Measurements from ENCODE around the gene DYDC1.

Gene DYDC1

GRCh38 chr10:80292607-80293239 is 63.8 kb downstream of the DYDC1 start:
- ChIA-PET POLR2A (ENCODE audit: low non-redundant PET) (no interaction called here), CTCF (no interaction called here)
- DNase-seq (ENCODE audit: low spot score): no peak
- no peak overlapping the region for H3K27ac ChIP-seq
- TF ChIP-seq, protein P1, sequence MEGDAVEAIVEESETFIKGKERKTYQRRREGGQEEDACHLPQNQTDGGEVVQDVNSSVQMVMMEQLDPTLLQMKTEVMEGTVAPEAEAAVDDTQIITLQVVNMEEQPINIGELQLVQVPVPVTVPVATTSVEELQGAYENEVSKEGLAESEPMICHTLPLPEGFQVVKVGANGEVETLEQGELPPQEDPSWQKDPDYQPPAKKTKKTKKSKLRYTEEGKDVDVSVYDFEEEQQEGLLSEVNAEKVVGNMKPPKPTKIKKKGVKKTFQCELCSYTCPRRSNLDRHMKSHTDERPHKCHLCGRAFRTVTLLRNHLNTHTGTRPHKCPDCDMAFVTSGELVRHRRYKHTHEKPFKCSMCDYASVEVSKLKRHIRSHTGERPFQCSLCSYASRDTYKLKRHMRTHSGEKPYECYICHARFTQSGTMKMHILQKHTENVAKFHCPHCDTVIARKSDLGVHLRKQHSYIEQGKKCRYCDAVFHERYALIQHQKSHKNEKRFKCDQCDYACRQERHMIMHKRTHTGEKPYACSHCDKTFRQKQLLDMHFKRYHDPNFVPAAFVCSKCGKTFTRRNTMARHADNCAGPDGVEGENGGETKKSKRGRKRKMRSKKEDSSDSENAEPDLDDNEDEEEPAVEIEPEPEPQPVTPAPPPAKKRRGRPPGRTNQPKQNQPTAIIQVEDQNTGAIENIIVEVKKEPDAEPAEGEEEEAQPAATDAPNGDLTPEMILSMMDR (conservative IDR thresholded peaks at IDR 0.05; ENCODE audit: low read depth): no peak

DNA sequence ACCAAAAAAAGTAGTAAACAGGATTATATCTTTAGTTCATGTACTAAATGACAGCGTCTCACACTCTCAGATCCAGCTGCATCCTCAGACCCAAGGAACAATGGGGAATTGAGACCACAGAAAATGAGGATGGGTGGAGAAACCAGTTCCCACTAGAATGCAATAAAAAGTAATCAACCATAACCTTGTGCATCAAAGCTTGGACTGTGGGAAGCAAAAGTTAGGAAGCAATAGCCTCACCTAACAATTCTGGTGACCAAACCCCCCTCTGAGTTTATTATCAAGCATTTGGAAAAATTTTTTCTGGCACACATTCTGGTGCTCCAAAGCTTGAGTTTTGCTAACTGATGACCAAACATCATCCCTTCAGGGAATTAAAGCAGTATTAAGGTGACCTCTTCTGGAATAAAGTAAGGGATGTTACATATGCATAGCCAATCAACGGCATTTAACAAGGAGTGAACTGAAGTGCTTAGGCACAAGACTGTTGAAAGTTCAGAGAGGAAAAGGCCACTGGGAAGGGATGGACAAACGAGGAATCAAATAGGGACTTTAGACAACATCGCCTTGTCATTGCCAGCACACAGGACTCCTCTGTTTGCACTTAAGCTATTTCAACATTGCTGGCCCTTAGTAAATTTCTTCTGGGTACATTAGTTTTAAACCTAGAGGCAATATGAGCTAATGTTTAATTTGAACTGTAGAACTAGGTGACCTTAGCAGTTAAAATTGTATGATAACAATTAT is 65.9 kb downstream of the DYDC1 start:
- ChIA-PET CTCF (interaction anchor here (0.6 kb wide), 1 partner anchor 306 kb away, joined by 3 read pairs; no protein-coding TSS in a partner anchor), POLR2A (ENCODE audit: low non-redundant PET) (no interaction called here)
- no peak for DNase-seq (ENCODE audit: low spot score)
- TF ChIP-seq, protein P1 (conservative IDR thresholded peaks at IDR 0.05; ENCODE audit: low read depth): no peak
- no peak overlapping the region for H3K27ac ChIP-seq

DNA sequence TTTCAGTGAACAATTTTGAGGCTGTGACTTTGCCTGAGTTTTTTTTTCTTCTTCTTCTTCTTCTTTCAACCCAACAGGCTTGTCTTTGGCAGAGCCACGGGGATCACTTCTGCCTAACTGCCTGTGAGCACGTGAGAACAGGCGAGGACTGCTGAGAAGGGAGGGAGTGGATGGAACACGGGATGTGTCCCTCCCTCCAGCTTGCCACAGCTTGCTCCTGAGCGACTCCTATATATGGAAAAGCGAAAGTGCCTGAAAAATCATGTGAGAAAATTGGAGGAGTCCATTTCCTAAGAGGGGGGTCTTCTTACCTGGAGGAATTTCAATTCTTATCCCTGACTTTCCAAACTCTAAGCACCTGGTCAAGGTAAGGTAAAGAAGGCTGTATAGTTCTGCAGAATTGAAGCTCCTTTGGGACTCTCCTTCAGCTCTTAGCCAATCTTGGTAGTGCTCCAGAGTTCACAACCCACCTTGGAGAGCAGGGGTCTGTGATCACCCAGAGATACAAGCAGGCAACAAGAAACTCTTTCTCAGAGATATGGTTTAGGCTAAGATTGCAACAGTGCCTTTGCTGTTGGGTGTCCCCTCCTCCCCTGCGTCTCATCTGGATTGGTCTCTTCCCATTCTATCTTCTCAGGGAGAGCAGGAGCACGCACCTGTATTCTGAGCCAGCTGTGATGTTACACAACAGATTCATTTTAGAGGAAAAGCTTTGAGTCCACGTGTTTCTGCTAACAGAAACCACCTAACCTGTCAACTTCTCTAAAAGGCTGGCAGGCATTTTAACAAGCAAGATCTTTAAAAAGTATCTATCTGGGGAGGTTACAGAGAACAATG is 66.9 kb downstream of the DYDC1 start, which contains the start of gene MAT1A:
TSS of gene MAT1A (minus strand) at position 208 of the 837 bp plus-strand sequence. CDS start 235 bp downstream, outside the sequence.
- H3K27ac ChIP-seq: no peak within 1 kb of the TSS
- TF ChIP-seq, protein P1 (conservative IDR thresholded peaks at IDR 0.05; ENCODE audit: low read depth): no peak
- ChIA-PET CTCF (interaction anchor here (0.6 to 0.9 kb wide), 2 partner anchors 131 to 295 kb away, joined by 3 read pairs; no protein-coding TSS in a partner anchor), POLR2A (ENCODE audit: low non-redundant PET) (no interaction called here)
- no peak for DNase-seq (ENCODE audit: low spot score)

GRCh38 chr10:80288849-80289248 is 67.7 kb downstream of the DYDC1 start:
- ChIA-PET CTCF (interaction anchor here (0.6 kb wide), 2 partner anchors 25 to 130 kb away, joined by 3 read pairs; no protein-coding TSS in a partner anchor), POLR2A (ENCODE audit: low non-redundant PET) (no interaction called here)
- H3K27ac ChIP-seq: no peak overlapping the region
- TF ChIP-seq, protein P1 (conservative IDR thresholded peaks at IDR 0.05; ENCODE audit: low read depth): no peak
- DNase-seq (ENCODE audit: low spot score): no peak
